ENCODE results near the gene RND3. TPM values are rescaled to one million over a fixed set of nuclear protein-coding genes. Genes with fewer than 3 reads are reported as not detected.

Gene RND3
- total and polyA plus RNA-seq, 9 of the 15 experiments (the other 6 are each of a cell fraction or from before 2014, with no cell fraction given) = 0.22 to 0.64 (median 0.29) TPM; not detected in 4

DNA sequence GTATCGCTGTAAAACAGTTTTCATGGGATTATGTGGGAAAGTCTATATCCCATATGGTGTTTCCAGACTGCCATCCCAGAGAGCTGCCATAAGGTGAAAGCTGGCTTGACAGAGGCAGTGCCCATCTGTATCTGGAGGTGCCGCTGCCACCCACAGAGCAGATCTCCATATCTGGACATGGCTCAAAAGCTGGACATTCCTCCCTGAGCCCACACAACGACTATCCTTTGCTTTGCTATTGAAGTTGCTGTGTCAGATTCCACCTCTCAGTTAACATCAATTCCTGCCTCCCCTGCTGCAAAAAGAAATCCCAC is 55.2 kb downstream of the RND3 start (continued):
- TF ChIP-seq, protein P1, sequence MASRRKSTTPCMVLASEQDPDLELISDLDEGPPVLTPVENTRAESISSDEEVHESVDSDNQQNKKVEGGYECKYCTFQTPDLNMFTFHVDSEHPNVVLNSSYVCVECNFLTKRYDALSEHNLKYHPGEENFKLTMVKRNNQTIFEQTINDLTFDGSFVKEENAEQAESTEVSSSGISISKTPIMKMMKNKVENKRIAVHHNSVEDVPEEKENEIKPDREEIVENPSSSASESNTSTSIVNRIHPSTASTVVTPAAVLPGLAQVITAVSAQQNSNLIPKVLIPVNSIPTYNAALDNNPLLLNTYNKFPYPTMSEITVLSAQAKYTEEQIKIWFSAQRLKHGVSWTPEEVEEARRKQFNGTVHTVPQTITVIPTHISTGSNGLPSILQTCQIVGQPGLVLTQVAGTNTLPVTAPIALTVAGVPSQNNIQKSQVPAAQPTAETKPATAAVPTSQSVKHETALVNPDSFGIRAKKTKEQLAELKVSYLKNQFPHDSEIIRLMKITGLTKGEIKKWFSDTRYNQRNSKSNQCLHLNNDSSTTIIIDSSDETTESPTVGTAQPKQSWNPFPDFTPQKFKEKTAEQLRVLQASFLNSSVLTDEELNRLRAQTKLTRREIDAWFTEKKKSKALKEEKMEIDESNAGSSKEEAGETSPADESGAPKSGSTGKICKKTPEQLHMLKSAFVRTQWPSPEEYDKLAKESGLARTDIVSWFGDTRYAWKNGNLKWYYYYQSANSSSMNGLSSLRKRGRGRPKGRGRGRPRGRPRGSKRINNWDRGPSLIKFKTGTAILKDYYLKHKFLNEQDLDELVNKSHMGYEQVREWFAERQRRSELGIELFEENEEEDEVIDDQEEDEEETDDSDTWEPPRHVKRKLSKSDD (conservative IDR thresholded peaks at IDR 0.05; ENCODE audit: low read length) = no peak
- TF ChIP-seq ZNF589 (CRISPR knock-in tag; IDR thresholded peaks at IDR 0.05; ENCODE audit: low read depth) (no peak), HLTF (IDR thresholded peaks at IDR 0.05) (no peak), SAP30 (IDR thresholded peaks at IDR 0.05; ENCODE audit: borderline replicate concordance, insufficient read depth, low read depth, low read length, poor library complexity, severe bottlenecking) (no peak)

DNA sequence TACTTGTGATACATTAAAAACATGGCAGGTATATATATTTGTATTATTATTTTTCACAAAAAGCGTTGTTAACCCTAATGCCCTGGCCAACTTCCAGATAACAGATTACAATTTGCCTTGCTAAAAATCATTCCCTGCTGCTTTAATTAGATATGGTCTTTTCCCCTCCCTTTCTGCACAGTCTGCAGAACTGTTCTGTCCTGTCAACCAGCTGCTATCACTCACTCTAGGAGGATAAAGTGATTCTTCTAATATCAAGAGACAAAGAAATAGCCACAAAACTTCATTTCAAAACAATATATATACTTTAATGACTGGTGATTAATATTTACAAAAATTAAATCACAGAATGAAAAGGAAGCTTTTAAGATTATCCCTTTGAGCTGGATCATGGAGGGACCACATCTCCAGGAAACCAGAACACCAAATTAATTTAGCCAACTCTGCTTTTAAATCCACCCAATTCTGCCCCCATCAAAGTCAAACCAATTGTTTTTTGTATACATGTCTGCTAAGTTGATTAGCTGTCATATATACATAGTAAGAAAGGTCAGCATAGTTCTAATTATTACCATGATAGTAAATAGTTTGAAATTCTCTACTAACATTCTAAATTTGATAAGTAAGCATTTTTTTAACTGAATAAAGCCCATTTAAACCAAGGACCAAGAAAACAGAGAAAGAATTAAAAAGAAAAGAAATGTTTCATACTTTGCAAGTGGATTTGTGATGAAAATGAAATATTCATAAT is 55.7 kb downstream of the RND3 start:
- no peak for ATAC-seq
- no peak overlapping the region for H2AFZ ChIP-seq (ENCODE audit: low read depth, low read length)
- no peaks in the 10 kb centered on the region for H3K27me3 ChIP-seq (ENCODE audit: control insufficient read depth in 2 of 2, insufficient read depth in 2 of 2, low read length in 2 of 2)
- FAIRE-seq = no peak
- ChIA-PET POLR2A (no interaction called here), CTCF (ENCODE audit: low intra/inter-chr PET ratio) (no interaction called here)
- no peak overlapping the region for H3K27ac ChIP-seq (ENCODE audit: extremely low read depth, low read depth, low read length)
- no peaks in the 10 kb centered on the region for H3K9me1 ChIP-seq (ENCODE audit: control insufficient read depth, insufficient read depth, low read length)
- no peak overlapping the region for H3K9ac ChIP-seq (ENCODE audit: insufficient read depth in 1 of 2, low read depth in 2 of 2, low read length in 2 of 2)
- TF ChIP-seq MAFG (tag; conservative IDR thresholded peaks at IDR 0.05) = peak; percentile 31; the same call in 1 of the 2 replicates
- TF ChIP-seq ZNF584 (CRISPR knock-in tag; IDR thresholded peaks at IDR 0.05; ENCODE audit: low read depth) = no peak
- peak; percentile 29; the same call in 1 of the 2 replicates for TF ChIP-seq MAFF (IDR thresholded peaks at IDR 0.05; ENCODE audit: low read length)
- peak; percentile 54 for TF ChIP-seq C11orf30 (IDR thresholded peaks at IDR 0.05; ENCODE audit: low read depth)
- no peak for TF ChIP-seq ETS2 (tag; IDR thresholded peaks at IDR 0.05; ENCODE audit: borderline replicate concordance, poor library complexity, severe bottlenecking)
- TF ChIP-seq ZNF316 (IDR thresholded peaks at IDR 0.05) = peak; percentile 78
- intact Hi-C loops (cut with micrococcal nuclease) = no loop called here
- no peaks in the 10 kb centered on the region for H3K79me2 ChIP-seq (ENCODE audit: control insufficient read depth, insufficient read depth, low read length)
- H3K9me3 ChIP-seq (replicated peaks; ENCODE audit: control insufficient read depth, insufficient read depth, low read depth, low read length) = 0 out of 2 replicates have a peak, but pooled peaks cover 2% of the 10 kb centered on the region
- no peaks in the 10 kb centered on the region for H3K36me3 ChIP-seq (ENCODE audit: control insufficient read depth, insufficient read depth, low read length)
- no peak for DNase-seq (ENCODE audit: extremely low read depth in 1 of 4, low spot score in 3 of 4)
- no peaks in the 10 kb centered on the region for H4K20me1 ChIP-seq (replicated peaks; ENCODE audit: control insufficient read depth, insufficient read depth, low read length)
- in situ Hi-C loops (cut with MboI) = no loop called here
- 0% methylated on average over 1 of the region's 1 CpG for WGBS (ENCODE audit: insufficient coverage, low coverage, missing lambda C conversion rate)
- no peaks in the 10 kb centered on the region for H3K4me1 ChIP-seq (replicated peaks in 1 of 2; ENCODE audit: control insufficient read depth in 2 of 2, insufficient read depth in 2 of 2, low read length in 2 of 2)
- no peak overlapping the region for H3K4me2 ChIP-seq (ENCODE audit: insufficient read depth, low read length)
- H3K4me3 ChIP-seq = no peak overlapping the region
- no TSS peak for BruUV-seq (replicated peaks)
